Kidney epithelial cell (primary cell): Measurements from ENCODE around the gene BRME1. TPM values are rescaled to one million over a fixed set of nuclear protein-coding genes. Genes with fewer than 3 reads are reported as not detected.

Experiments used
- DNase-seq: peaks from one replicate; pipeline ENCODE4 v3.0.0-alpha.2; 2010; ENCODE audit warnings: low read depth
- H3K27me3 ChIP-seq: 2 replicates; pipeline ENCODE4 v1.6.0; 2011; ENCODE audit warnings: low read length; ENCODE audit not compliant: control insufficient read depth, insufficient read depth
- H3K36me3 ChIP-seq: 2 replicates; pipeline ENCODE4 v1.5.1; 2011; ENCODE audit warnings: low read length; ENCODE audit not compliant: control insufficient read depth, insufficient read depth
- H3K4me3 ChIP-seq: 2 replicates; pipeline ENCODE4 v1.5.1; 2011; ENCODE audit warnings: low read depth, mild to moderate bottlenecking, control low read depth, low read length
- CTCF ChIP-seq: IDR thresholded peaks from 2 replicates; pipeline ENCODE4 v1.5.1; 2011; ENCODE audit warnings: mild to moderate bottlenecking, moderate library complexity, low read length, control low read depth, inconsistent platforms; ENCODE audit not compliant: insufficient read depth, poor library complexity, severe bottlenecking
- total RNA-seq: library from RNA; depleted of rRNA; stranded (reverse); fragments of >200 nt; gene quantifications from 2 replicates; pipeline ENCODE4 v1.2.3, GENCODE V29; 2015

The BRME1 gene
- total RNA-seq, 1 donor from 2014 or later = 2.5 TPM

- Histone ChIP-seq H3K27me3 (no peaks in the 10 kb centered on the region), H3K36me3 (no peaks in the 10 kb centered on the region), H3K4me3 (no peak overlapping the region)
- no peak for DNase-seq
- no peak for TF ChIP-seq CTCF
Measured at GRCh38 chr19:13899393-13899792, 6.5 kb downstream of the BRME1 start.

- DNase-seq = no peak
- TF ChIP-seq CTCF = no peak
- Histone ChIP-seq H3K27me3 (no peaks in the 10 kb centered on the region), H3K36me3 (no peaks in the 10 kb centered on the region), H3K4me3 (no peak overlapping the region)
Measured at GRCh38 chr19:13896227-13896626, 9.7 kb downstream of the BRME1 start.

GRCh38 chr19:13894552-13894951, 11.4 kb downstream of the BRME1 start:
- Histone ChIP-seq H3K4me3 (no peak overlapping the region), H3K27me3 (no peaks in the 10 kb centered on the region), H3K36me3 (no peaks in the 10 kb centered on the region)
- no peak for DNase-seq
- no peak for TF ChIP-seq CTCF

GRCh38 chr19:13892870-13893269, 13.0 kb downstream of the BRME1 start:
- no peak for DNase-seq
- Histone ChIP-seq H3K27me3 (no peaks in the 10 kb centered on the region), H3K36me3 (no peaks in the 10 kb centered on the region), H3K4me3 (no peak overlapping the region)
- no peak for TF ChIP-seq CTCF

- peaks cover under 1% of the 10 kb centered on the region for H3K27me3 ChIP-seq
- no peak for DNase-seq
- TF ChIP-seq CTCF = no peak
Measured at GRCh38 chr19:13890136-13890535, 15.8 kb downstream of the BRME1 start.

GRCh38 chr19:13888281-13888680, 17.6 kb downstream of the BRME1 start:
- DNase-seq = no peak
- no peak for TF ChIP-seq CTCF
- H3K27me3 ChIP-seq = peaks cover 5% of the 10 kb centered on the region
- no peaks in the 10 kb centered on the region for H3K36me3 ChIP-seq
- no peak overlapping the region for H3K4me3 ChIP-seq

More at GRCh38 chr19:13890136-13890535, 15.8 kb downstream of the BRME1 start:
- no peaks in the 10 kb centered on the region for H3K36me3 ChIP-seq
- H3K4me3 ChIP-seq = no peak overlapping the region
